ENCODE data around the gene KRTAP2-2.
"Not testable (repeated sequence)": the region's sequence is repeated elsewhere in the genome, so short reads cannot be mapped to it uniquely, and the experiment has no call there.

KRTAP2-2 gene

GRCh38 chr17:41037853-41038350, 17.1 kb downstream of the KRTAP2-2 start:
- Histone ChIP-seq H3K27me3 (replicated peaks; ENCODE audit: control insufficient read depth, insufficient read depth, low read length) (no peaks in the 10 kb centered on the region), H3K36me3 (ENCODE audit: control insufficient read depth, insufficient read depth, low read length) (no peaks in the 10 kb centered on the region), H3K4me3 (replicated peaks; ENCODE audit: low read depth, low read length) (no peak overlapping the region)
- no peak for DNase-seq (ENCODE audit: extremely low read depth, insufficient read length)
- TF ChIP-seq, protein P1, sequence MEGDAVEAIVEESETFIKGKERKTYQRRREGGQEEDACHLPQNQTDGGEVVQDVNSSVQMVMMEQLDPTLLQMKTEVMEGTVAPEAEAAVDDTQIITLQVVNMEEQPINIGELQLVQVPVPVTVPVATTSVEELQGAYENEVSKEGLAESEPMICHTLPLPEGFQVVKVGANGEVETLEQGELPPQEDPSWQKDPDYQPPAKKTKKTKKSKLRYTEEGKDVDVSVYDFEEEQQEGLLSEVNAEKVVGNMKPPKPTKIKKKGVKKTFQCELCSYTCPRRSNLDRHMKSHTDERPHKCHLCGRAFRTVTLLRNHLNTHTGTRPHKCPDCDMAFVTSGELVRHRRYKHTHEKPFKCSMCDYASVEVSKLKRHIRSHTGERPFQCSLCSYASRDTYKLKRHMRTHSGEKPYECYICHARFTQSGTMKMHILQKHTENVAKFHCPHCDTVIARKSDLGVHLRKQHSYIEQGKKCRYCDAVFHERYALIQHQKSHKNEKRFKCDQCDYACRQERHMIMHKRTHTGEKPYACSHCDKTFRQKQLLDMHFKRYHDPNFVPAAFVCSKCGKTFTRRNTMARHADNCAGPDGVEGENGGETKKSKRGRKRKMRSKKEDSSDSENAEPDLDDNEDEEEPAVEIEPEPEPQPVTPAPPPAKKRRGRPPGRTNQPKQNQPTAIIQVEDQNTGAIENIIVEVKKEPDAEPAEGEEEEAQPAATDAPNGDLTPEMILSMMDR (IDR thresholded peaks at IDR 0.05; ENCODE audit: insufficient read depth, low read length, poor library complexity, severe bottlenecking): no peak

DNA sequence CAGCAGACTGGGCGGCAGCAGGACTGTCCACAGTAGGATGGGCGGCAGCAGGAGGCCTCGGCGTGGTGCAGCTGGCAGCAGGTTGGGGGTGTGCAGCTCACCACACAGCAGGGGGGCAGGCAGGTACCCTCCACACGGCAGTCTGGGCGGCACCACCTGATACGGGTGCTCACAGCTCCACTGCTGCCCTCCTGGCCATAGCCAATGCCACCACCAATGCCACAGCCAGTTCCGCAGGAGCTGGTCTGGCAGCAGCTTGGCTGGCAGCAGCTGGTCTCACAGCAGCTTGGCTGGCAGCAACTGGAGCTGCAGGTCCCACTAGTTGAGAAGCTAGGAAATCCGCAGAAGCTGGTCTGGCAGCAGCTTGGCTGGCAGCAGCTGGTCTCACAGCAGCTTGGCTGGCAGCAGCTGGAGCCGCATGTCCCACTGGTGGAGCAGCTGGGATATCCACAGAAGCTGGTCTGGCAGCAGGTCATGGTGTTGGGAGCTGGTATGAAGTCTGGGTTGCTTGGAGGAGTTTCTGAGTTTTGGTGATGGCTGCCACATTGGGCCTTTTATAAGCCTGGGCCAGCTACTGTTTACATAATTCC, 20.6 kb downstream of the KRTAP2-2 start, which contains the start of gene KRTAP1-3:
Gene KRTAP1-3 (minus strand): TSS at position 529 of the 590 bp plus-strand sequence. CDS start 53 bp downstream, at position 476.
- not testable (repeated sequence) for H3K27me3 ChIP-seq (replicated peaks; ENCODE audit: control insufficient read depth, insufficient read depth, low read length); H3K36me3 ChIP-seq (ENCODE audit: control insufficient read depth, insufficient read depth, low read length); H3K4me3 ChIP-seq (replicated peaks; ENCODE audit: low read depth, low read length); DNase-seq (ENCODE audit: extremely low read depth, insufficient read length)

GRCh38 chr17:41029633-41030245, 25.3 kb downstream of the KRTAP2-2 start, which contains the start of gene KRTAP1-4:
Gene KRTAP1-4 (minus strand): TSS chr17:41030195. CDS start chr17:41030078, 117 bp downstream.
- Histone ChIP-seq H3K27me3 (replicated peaks; ENCODE audit: control insufficient read depth, insufficient read depth, low read length) (no peaks in the 10 kb centered on the region), H3K4me3 (replicated peaks; ENCODE audit: low read depth, low read length) (no peak within 1 kb of the TSS), H3K36me3 (ENCODE audit: control insufficient read depth, insufficient read depth, low read length) (no peaks in the 10 kb centered on the region)
- no peak for DNase-seq (ENCODE audit: extremely low read depth, insufficient read length)
- TF ChIP-seq, protein P1 (IDR thresholded peaks at IDR 0.05; ENCODE audit: insufficient read depth, low read length, poor library complexity, severe bottlenecking): no peak

DNA sequence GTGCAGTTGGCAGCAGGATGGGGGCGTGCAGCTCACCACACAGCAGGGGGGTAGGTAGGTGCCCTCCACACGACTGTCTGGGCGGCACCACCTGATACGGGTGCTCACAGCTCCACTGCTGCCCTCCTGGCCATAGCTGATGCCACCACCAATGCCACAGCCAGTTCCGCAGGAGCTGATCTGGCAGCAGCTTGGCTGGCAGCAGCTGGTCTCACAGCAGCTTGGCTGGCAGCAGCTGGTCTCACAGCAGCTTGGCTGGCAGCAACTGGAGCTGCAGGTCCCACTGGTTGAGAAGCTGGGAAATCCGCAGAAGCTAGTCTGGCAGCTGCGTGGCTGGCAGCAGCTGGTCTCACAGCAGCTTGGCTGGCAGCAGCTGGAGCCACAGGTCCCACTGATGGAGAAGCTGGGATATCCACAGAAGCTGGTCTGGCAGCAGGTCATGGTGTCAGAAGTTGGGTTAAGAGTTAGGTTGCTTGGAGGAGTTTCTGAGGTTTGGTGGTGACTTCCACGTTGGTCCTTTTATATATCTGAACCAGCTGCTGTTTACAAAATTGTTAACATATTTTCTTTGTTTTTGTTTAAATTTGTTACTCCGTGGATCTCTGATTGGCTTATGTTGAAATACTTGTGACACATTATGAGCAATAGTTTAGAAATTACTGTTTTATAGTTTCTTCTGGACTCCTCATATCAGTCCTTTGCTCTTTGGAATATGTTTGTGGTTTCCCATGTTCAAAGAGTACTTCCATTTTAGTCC, 28.1 kb downstream of the KRTAP2-2 start, which contains the start of gene KRTAP1-5:
Gene KRTAP1-5 (minus strand): TSS at position 494 of the 757 bp plus-strand sequence. CDS start 53 bp downstream, at position 441.
- Histone ChIP-seq H3K36me3 (ENCODE audit: control insufficient read depth, insufficient read depth, low read length) (no peaks in the 10 kb centered on the region), H3K27me3 (replicated peaks; ENCODE audit: control insufficient read depth, insufficient read depth, low read length) (no peaks in the 10 kb centered on the region), H3K4me3 (replicated peaks; ENCODE audit: low read depth, low read length) (no peak within 1 kb of the TSS)
- TF ChIP-seq, protein P1 (IDR thresholded peaks at IDR 0.05; ENCODE audit: insufficient read depth, low read length, poor library complexity, severe bottlenecking): no peak
- DNase-seq (ENCODE audit: extremely low read depth, insufficient read length): no peak

GRCh38 chr17:41024697-41025096, 30.3 kb downstream of the KRTAP2-2 start:
- DNase-seq (ENCODE audit: extremely low read depth, insufficient read length): no peak
- TF ChIP-seq, protein P1 (IDR thresholded peaks at IDR 0.05; ENCODE audit: insufficient read depth, low read length, poor library complexity, severe bottlenecking): no peak
- Histone ChIP-seq H3K4me3 (replicated peaks; ENCODE audit: low read depth, low read length) (no peak overlapping the region), H3K27me3 (replicated peaks; ENCODE audit: control insufficient read depth, insufficient read depth, low read length) (no peaks in the 10 kb centered on the region), H3K36me3 (ENCODE audit: control insufficient read depth, insufficient read depth, low read length) (no peaks in the 10 kb centered on the region)

DNA sequence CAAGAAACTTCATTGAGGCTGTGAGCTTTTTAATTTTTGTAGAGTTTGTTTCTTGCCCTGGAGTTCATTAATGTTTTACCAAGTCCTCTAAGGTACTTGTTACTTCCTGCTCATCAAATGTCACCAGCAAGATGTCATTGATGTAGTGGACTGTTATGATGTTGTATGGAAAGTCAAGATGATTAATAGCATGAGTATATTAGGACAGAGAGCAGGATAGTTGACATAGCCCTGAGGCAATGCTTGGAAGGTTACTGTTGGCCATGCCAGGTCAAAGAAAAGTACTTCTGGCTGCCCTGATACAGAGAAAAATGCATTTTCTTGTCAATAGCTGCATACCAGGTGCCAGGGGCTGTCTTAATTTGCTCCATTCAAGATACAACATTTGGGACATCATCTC, 34.7 kb downstream of the KRTAP2-2 start:
- Histone ChIP-seq H3K36me3 (ENCODE audit: control insufficient read depth, insufficient read depth, low read length) (no peaks in the 10 kb centered on the region), H3K4me3 (replicated peaks; ENCODE audit: low read depth, low read length) (no peak overlapping the region), H3K27me3 (replicated peaks; ENCODE audit: control insufficient read depth, insufficient read depth, low read length) (no peaks in the 10 kb centered on the region)
- TF ChIP-seq, protein P1 (IDR thresholded peaks at IDR 0.05; ENCODE audit: insufficient read depth, low read length, poor library complexity, severe bottlenecking): no peak
- no peak for DNase-seq (ENCODE audit: extremely low read depth, insufficient read length)

All from GM06990 (cell line).